22Rv1 (cell line): Measurements from ENCODE around the gene CADM3.

Experiments
- CTCF ChIP-seq: fragments of 450-650 bp; IDR thresholded peaks from 2 replicates; pipeline ENCODE4 v1.5.1; 2017; ENCODE audit warnings: mild to moderate bottlenecking
- ZFX ChIP-seq: fragments of 450-650 bp; IDR thresholded peaks from 2 replicates; pipeline ENCODE4 v1.6.1; 2017; ENCODE audit warnings: antibody characterized with exemption, borderline replicate concordance

DNA sequence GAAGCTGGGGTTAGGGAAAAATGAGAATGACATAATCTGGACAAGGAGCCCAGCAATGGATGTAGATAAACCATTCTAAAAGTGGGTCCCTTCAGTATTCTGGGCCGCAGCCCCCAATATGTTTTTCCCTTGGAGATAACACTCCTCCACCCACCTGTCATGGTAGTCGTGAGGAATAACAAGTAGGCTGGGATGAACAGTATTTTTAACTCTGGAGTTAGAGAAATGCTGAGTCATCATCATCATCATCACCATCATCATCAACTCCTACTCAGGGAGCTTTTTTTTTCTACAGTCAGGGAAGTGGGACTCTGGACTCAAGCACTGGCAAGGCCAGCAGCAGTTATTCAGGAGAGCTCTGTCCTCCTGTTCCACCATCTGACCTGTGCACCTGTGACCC is 12.8 kb downstream of the CADM3 start:
- TF ChIP-seq CTCF = no peak
- TF ChIP-seq ZFX = no peak
